Measurements from ENCODE around the gene RPP14.
A peak's percentile ranks its signal among the peaks of the same experiment; 100 is the strongest.
"Not testable (repeated sequence)": the region's sequence is repeated elsewhere in the genome, so short reads cannot be mapped to it uniquely, and the experiment has no call there.

RPP14 gene

GRCh38 chr3:58331593-58332152 lies 25.6 kb downstream of the RPP14 start:
- DNase-seq (ENCODE audit: low spot score): no peak

- peak; percentile 77 for DNase-seq (ENCODE audit: low spot score)
These were observed 26.6 kb downstream of the RPP14 start, which contains the start of gene PXK for GRCh38 chr3:58332575-58333188. Gene PXK, plus strand, starts transcription at chr3:58332892. Its CDS starts 97 bp downstream, at chr3:58332989.

- DNase-seq (ENCODE audit: low spot score): peak; percentile 18
These were observed 27.4 kb downstream of the RPP14 start for GRCh38 chr3:58333206-58334012.

GRCh38 chr3:58334013-58334321 lies 27.9 kb downstream of the RPP14 start:
- DNase-seq (ENCODE audit: low spot score): no peak

GRCh38 chr3:58334506-58334884 lies 28.4 kb downstream of the RPP14 start:
- DNase-seq (ENCODE audit: low spot score): no peak

- DNase-seq (ENCODE audit: low spot score): no peak
These were observed 29.6 kb downstream of the RPP14 start for GRCh38 chr3:58335652-58335947.

- DNase-seq (ENCODE audit: low spot score): no peak
These were observed 30.3 kb downstream of the RPP14 start for GRCh38 chr3:58336135-58336882.

GRCh38 chr3:58337190-58337589 lies 31.1 kb downstream of the RPP14 start:
- DNase-seq (ENCODE audit: low spot score): no peak

GRCh38 chr3:58339146-58339545 lies 33.1 kb downstream of the RPP14 start:
- not testable (repeated sequence) for DNase-seq (ENCODE audit: low spot score)

- DNase-seq (ENCODE audit: low spot score): no peak
These were observed 34.7 kb downstream of the RPP14 start for GRCh38 chr3:58340594-58341244.

- no peak for DNase-seq (ENCODE audit: low spot score)
These were observed 35.3 kb downstream of the RPP14 start for GRCh38 chr3:58341376-58341775.

GRCh38 chr3:58342676-58343075 lies 36.6 kb downstream of the RPP14 start:
- no peak for DNase-seq (ENCODE audit: low spot score)

GRCh38 chr3:58345457-58345856 lies 39.4 kb downstream of the RPP14 start:
- DNase-seq (ENCODE audit: low spot score): no peak

GRCh38 chr3:58346368-58346767 lies 40.3 kb downstream of the RPP14 start:
- DNase-seq (ENCODE audit: low spot score): no peak

- DNase-seq (ENCODE audit: low spot score): no peak
These were observed 41.9 kb downstream of the RPP14 start for GRCh38 chr3:58347984-58348383.

GRCh38 chr3:58349792-58350626 lies 44.0 kb downstream of the RPP14 start:
- DNase-seq (ENCODE audit: low spot score): peak; percentile 14

GRCh38 chr3:58350627-58351013 lies 44.6 kb downstream of the RPP14 start:
- DNase-seq (ENCODE audit: low spot score): no peak

GRCh38 chr3:58351920-58352319 lies 45.9 kb downstream of the RPP14 start:
- no peak for DNase-seq (ENCODE audit: low spot score)

- DNase-seq (ENCODE audit: low spot score): no peak
These were observed 46.6 kb downstream of the RPP14 start for GRCh38 chr3:58352626-58353025.

GRCh38 chr3:58353722-58354553 lies 47.9 kb downstream of the RPP14 start:
- DNase-seq (ENCODE audit: low spot score): peak; percentile 11

- no peak for DNase-seq (ENCODE audit: low spot score)
These were observed 49.1 kb downstream of the RPP14 start for GRCh38 chr3:58355179-58355578.

All from CD4-positive, alpha-beta T cell treated with Interleukin-2 at 100 ng/mL for 4 hours (primary cell).